Progenitor cell of endocrine pancreas (in vitro differentiated cells): ENCODE data around the gene STX4. TPM values are rescaled to one million over a fixed set of nuclear protein-coding genes. Genes with fewer than 3 reads are reported as not detected.

Source experiments
- DNase-seq: peaks from one replicate; pipeline ENCODE4 v3.0.0; 2021; ENCODE audit warnings: low spot score; ENCODE audit not compliant: unreplicated experiment
- H3K27ac Mint-ChIP-seq: 2 replicates; pipeline ENCODE4 v1.8.0; 2021; ENCODE audit warnings: mild to moderate bottlenecking, moderate library complexity, mixed read lengths
- H3K27me3 Mint-ChIP-seq: 2 replicates; pipeline ENCODE4 v1.8.0; 2021; ENCODE audit warnings: mixed read lengths
- H3K36me3 Mint-ChIP-seq: 2 replicates; pipeline ENCODE4 v1.8.0; 2022; ENCODE audit warnings: mixed read lengths; ENCODE audit not compliant: insufficient read depth
- H3K4me1 Mint-ChIP-seq: 2 replicates; pipeline ENCODE4 v1.8.0; 2021; ENCODE audit warnings: low read depth, mixed read lengths
- H3K4me3 Mint-ChIP-seq: 2 replicates; pipeline ENCODE4 v1.8.0; 2021; ENCODE audit warnings: low read depth, mild to moderate bottlenecking, moderate library complexity, mixed read lengths
- H3K9me3 Mint-ChIP-seq: 2 replicates; pipeline ENCODE4 v1.8.0; 2021; ENCODE audit warnings: low read depth, mixed read lengths
- total RNA-seq: library from RNA; stranded (reverse); gene quantifications from 2 replicates; pipeline ENCODE4 v1.2.1, GENCODE V29; 2021
- TF ChIP-seq, protein P1 (sequence below): fragments of 200-600 bp; sonication (generic); IDR thresholded peaks from one replicate; pipeline ENCODE4 v1.5.0; 2021; ENCODE audit warnings: antibody characterized with exemption, mild to moderate bottlenecking; ENCODE audit not compliant: unreplicated experiment

Gene STX4
- total RNA-seq, 1 donor from 2014 or later = 50.3 TPM

DNA sequence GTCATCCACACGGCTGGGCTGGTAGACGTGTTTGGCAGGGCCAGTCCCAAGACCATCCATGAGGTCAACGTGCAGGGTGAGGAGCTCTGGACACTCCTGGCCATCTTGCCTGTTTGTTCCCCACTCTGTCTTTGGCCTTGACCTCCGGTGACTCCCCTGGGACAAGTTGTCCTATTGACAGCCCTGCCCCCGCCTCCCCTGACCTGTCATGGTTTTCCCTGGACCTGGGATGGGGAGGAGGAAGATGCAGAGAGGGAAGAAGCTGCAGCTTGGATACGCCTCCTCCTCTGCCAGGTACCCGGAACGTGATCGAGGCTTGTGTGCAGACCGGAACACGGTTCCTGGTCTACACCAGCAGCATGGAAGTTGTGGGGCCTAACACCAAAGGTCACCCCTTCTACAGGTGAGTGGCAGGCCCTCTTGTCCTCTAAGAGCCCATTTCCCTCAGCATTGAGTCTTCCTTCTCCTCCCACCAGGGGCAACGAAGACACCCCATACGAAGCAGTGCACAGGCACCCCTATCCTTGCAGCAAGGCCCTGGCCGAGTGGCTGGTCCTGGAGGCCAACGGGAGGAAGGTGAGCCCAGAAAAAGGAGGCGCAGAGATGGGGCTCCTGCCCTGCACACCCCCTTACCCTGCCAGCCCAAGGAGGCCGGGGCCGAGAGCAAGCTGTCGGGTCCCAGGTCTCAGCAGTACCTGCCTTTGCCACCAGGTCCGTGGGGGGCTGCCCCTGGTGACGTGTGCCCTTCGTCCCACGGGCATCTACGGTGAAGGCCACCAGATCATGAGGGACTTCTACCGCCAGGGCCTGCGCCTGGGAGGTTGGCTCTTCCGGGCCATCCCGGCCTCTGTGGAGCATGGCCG lies 47.0 kb upstream of the STX4 start:
- no peak for DNase-seq
- no peaks in the 10 kb centered on the region for H3K27me3 Mint-ChIP-seq
- peaks cover 2% of the 10 kb centered on the region for H3K4me1 Mint-ChIP-seq
- no peaks in the 10 kb centered on the region for H3K9me3 Mint-ChIP-seq
- H3K27ac Mint-ChIP-seq = no peak overlapping the region
- peaks cover 5% of the 10 kb centered on the region for H3K36me3 Mint-ChIP-seq
- no peak overlapping the region for H3K4me3 Mint-ChIP-seq
- TF ChIP-seq, protein P1, sequence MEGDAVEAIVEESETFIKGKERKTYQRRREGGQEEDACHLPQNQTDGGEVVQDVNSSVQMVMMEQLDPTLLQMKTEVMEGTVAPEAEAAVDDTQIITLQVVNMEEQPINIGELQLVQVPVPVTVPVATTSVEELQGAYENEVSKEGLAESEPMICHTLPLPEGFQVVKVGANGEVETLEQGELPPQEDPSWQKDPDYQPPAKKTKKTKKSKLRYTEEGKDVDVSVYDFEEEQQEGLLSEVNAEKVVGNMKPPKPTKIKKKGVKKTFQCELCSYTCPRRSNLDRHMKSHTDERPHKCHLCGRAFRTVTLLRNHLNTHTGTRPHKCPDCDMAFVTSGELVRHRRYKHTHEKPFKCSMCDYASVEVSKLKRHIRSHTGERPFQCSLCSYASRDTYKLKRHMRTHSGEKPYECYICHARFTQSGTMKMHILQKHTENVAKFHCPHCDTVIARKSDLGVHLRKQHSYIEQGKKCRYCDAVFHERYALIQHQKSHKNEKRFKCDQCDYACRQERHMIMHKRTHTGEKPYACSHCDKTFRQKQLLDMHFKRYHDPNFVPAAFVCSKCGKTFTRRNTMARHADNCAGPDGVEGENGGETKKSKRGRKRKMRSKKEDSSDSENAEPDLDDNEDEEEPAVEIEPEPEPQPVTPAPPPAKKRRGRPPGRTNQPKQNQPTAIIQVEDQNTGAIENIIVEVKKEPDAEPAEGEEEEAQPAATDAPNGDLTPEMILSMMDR = no peak

DNA sequence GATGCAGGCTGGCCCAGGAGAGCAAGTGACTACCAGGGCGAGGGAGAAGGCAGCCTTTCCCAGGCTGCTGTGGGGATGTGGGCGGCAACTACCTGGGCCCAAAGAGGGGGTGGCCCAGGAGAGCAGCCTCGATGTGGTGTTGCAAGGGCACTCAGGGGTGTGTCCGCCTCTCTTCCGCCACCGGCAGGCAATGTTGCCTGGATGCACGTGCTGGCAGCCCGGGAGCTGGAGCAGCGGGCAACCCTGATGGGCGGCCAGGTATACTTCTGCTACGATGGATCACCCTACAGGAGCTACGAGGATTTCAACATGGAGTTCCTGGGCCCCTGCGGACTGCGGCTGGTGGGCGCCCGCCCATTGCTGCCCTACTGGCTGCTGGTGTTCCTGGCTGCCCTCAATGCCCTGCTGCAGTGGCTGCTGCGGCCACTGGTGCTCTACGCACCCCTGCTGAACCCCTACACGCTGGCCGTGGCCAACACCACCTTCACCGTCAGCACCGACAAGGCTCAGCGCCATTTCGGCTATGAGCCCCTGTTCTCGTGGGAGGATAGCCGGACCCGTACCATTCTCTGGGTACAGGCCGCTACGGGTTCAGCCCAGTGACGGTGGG lies 45.7 kb upstream of the STX4 start:
- DNase-seq = no peak
- Mint-ChIP-seq H3K27me3 (no peaks in the 10 kb centered on the region), H3K4me3 (no peak overlapping the region), H3K9me3 (no peaks in the 10 kb centered on the region), H3K27ac (no peak overlapping the region), H3K4me1 (peaks cover 2% of the 10 kb centered on the region), H3K36me3 (peaks cover 5% of the 10 kb centered on the region)
- TF ChIP-seq, protein P1 = no peak

- Mint-ChIP-seq H3K27me3 (peaks cover 1% of the 10 kb centered on the region), H3K4me1 (peaks cover 2% of the 10 kb centered on the region), H3K36me3 (peaks cover 1% of the 10 kb centered on the region), H3K9me3 (no peaks in the 10 kb centered on the region), H3K27ac (no peak overlapping the region), H3K4me3 (no peak overlapping the region)
- TF ChIP-seq, protein P1 = no peak
- no peak for DNase-seq
Measured at GRCh38 chr16:30989469-30990047, 43.8 kb upstream of the STX4 start.

- Mint-ChIP-seq H3K9me3 (no peaks in the 10 kb centered on the region), H3K27me3 (peaks cover 6% of the 10 kb centered on the region), H3K4me1 (peaks cover 2% of the 10 kb centered on the region), H3K4me3 (no peak overlapping the region), H3K36me3 (peaks cover 1% of the 10 kb centered on the region), H3K27ac (no peak overlapping the region)
- TF ChIP-seq, protein P1 = no peak
- DNase-seq = no peak
Measured at GRCh38 chr16:30990105-30990504, 43.3 kb upstream of the STX4 start.

DNA sequence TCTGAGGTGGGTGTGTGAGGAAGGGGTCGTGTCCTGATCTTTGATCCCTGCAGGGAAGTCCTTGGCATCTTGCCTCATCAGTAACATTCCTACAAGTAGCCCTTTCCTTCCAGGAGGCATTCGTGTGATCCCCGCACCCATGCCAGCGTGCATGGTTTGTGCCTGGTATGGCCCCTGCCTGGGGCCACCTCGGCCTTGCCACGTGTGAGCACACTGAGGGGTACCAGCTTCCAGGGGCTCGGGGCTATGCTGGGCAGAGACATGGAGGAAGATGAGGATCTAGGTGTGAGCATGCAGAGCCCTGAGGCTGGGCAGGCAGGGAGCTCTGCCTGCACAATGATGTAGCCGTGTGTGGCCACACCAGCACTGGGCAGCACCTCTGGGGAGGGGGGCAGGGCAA lies 42.3 kb upstream of the STX4 start:
- Mint-ChIP-seq H3K27ac (no peak overlapping the region), H3K4me1 (no peaks in the 10 kb centered on the region), H3K4me3 (no peak overlapping the region), H3K36me3 (peaks cover 1% of the 10 kb centered on the region), H3K9me3 (no peaks in the 10 kb centered on the region), H3K27me3 (peaks cover 10% of the 10 kb centered on the region)
- TF ChIP-seq, protein P1 = no peak
- DNase-seq = no peak
